ENCODE data around the gene CLRN2.

- TF ChIP-seq, protein P1, sequence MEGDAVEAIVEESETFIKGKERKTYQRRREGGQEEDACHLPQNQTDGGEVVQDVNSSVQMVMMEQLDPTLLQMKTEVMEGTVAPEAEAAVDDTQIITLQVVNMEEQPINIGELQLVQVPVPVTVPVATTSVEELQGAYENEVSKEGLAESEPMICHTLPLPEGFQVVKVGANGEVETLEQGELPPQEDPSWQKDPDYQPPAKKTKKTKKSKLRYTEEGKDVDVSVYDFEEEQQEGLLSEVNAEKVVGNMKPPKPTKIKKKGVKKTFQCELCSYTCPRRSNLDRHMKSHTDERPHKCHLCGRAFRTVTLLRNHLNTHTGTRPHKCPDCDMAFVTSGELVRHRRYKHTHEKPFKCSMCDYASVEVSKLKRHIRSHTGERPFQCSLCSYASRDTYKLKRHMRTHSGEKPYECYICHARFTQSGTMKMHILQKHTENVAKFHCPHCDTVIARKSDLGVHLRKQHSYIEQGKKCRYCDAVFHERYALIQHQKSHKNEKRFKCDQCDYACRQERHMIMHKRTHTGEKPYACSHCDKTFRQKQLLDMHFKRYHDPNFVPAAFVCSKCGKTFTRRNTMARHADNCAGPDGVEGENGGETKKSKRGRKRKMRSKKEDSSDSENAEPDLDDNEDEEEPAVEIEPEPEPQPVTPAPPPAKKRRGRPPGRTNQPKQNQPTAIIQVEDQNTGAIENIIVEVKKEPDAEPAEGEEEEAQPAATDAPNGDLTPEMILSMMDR (conservative IDR thresholded peaks at IDR 0.05; ENCODE audit: low read length), result no peak
- TF ChIP-seq EZH2phosphoT487 (IDR thresholded peaks at IDR 0.05; ENCODE audit: borderline replicate concordance), result no peak
Observed at GRCh38 chr4:17558941-17559708, 44.2 kb downstream of the CLRN2 start.
